Measurements from ENCODE around the gene PTPRZ1. TPM values are rescaled to one million over a fixed set of nuclear protein-coding genes. Genes with fewer than 3 reads are reported as not detected.
A peak's percentile ranks its signal among the peaks of the same experiment; 100 is the strongest.

PTPRZ1 gene
- total RNA-seq, 1 experiment from 2014 or later, result 74.2 TPM

GRCh38 chr7:121832347-121832746 is 40.6 kb upstream of the PTPRZ1 start:
- Histone ChIP-seq H3K4me2 (ENCODE audit: insufficient read depth, insufficient read length, low read length) (no peak overlapping the region), H3K18ac (ENCODE audit: insufficient read length, low read depth, low read length) (no peak overlapping the region), H2BK15ac (ENCODE audit: low read depth, low read length) (no peak overlapping the region), H3K9me3 (ENCODE audit: control insufficient read depth, low read depth, low read length) (no peaks in the 10 kb centered on the region), H3K4me1 (ENCODE audit: insufficient read depth, low read length) (peaks cover 2% of the 10 kb centered on the region; the same call in 1 of the 2 replicates), H4K8ac (replicated peaks; ENCODE audit: insufficient read length, low read depth, low read length) (no peak overlapping the region), H2AFZ (ENCODE audit: low read length) (no peak overlapping the region), H2BK5ac (ENCODE audit: insufficient read length, low read length) (no peak overlapping the region), H3K9ac (ENCODE audit: extremely low read depth, insufficient read length, low read length) (no peak overlapping the region), H3K79me2 (ENCODE audit: insufficient read depth, low read length) (no peaks in the 10 kb centered on the region), H2BK12ac (ENCODE audit: insufficient read length, low read depth, low read length) (no peak overlapping the region), H2BK120ac (ENCODE audit: low read depth, low read length, poor library complexity, severe bottlenecking) (no peak overlapping the region), H3T11ph (ENCODE audit: low read length) (no peak overlapping the region), H4K20me1 (ENCODE audit: control insufficient read depth, insufficient read depth, insufficient read length) (no peaks in the 10 kb centered on the region), H3K56ac (ENCODE audit: insufficient read length, low read depth, low read length) (no peak overlapping the region), H2BK20ac (ENCODE audit: low read depth, low read length, poor library complexity, severe bottlenecking) (no peak overlapping the region), H3K27ac (ENCODE audit: insufficient read length, low read depth, low read length) (no peak overlapping the region), H3K79me1 (ENCODE audit: insufficient read depth, low read depth, low read length, poor library complexity, severe bottlenecking) (no peaks in the 10 kb centered on the region), H3K27me3 (ENCODE audit: insufficient read depth, low read length) (no peaks in the 10 kb centered on the region), H3K23me2 (ENCODE audit: insufficient read length, low read depth, low read length, poor library complexity, severe bottlenecking) (no peaks in the 10 kb centered on the region), H4K91ac (ENCODE audit: insufficient read length, low read depth, low read length) (no peak overlapping the region), H3K23ac (ENCODE audit: insufficient read length, low read depth, low read length) (no peak overlapping the region), H2AK5ac (ENCODE audit: insufficient read length, low read length) (no peak overlapping the region), H4K5ac (ENCODE audit: insufficient read length, low read depth, low read length) (no peak overlapping the region), H3K14ac (ENCODE audit: insufficient read depth, low read length) (no peak overlapping the region), H3K4ac (ENCODE audit: low read depth, low read length) (no peak overlapping the region)
- H3K27ac Mint-ChIP-seq, result peak overlapping the region in 1 of 3 experiments; percentile 6; a peak in 1 of 7 replicates
- H3K9me3 Mint-ChIP-seq, result no peaks in the 10 kb centered on the region
- no peak for DNase-seq
- no peaks in the 10 kb centered on the region for H3K36me3 Mint-ChIP-seq (ENCODE audit: insufficient read depth in 1 of 3, low read depth in 3 of 3)
- no peak for TF ChIP-seq CTCF (conservative IDR thresholded peaks at IDR 0.05)
- H3K4me1 Mint-ChIP-seq, result peaks cover 13 to 21% of the 10 kb centered on the region in 2 experiments
- no peak overlapping the region for H3K4me3 Mint-ChIP-seq
- WGBS (ENCODE audit: extremely low coverage, insufficient read length, low lambda C conversion rate), result no CpG with 5 or more reads among the region's 8 CpGs
- peaks cover 2% of the 10 kb centered on the region; the same call in 1 of the 2 replicates for H3K27me3 Mint-ChIP-seq (ENCODE audit: low read depth)
